Measurements from ENCODE around the gene SUCNR1.
"Not testable (repeated sequence)": the region's sequence is repeated elsewhere in the genome, so short reads cannot be mapped to it uniquely, and the experiment has no call there.

- TF ChIP-seq, protein P1, sequence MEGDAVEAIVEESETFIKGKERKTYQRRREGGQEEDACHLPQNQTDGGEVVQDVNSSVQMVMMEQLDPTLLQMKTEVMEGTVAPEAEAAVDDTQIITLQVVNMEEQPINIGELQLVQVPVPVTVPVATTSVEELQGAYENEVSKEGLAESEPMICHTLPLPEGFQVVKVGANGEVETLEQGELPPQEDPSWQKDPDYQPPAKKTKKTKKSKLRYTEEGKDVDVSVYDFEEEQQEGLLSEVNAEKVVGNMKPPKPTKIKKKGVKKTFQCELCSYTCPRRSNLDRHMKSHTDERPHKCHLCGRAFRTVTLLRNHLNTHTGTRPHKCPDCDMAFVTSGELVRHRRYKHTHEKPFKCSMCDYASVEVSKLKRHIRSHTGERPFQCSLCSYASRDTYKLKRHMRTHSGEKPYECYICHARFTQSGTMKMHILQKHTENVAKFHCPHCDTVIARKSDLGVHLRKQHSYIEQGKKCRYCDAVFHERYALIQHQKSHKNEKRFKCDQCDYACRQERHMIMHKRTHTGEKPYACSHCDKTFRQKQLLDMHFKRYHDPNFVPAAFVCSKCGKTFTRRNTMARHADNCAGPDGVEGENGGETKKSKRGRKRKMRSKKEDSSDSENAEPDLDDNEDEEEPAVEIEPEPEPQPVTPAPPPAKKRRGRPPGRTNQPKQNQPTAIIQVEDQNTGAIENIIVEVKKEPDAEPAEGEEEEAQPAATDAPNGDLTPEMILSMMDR (conservative IDR thresholded peaks at IDR 0.05 in 1 of 2, IDR thresholded peaks at IDR 0.05 in 1 of 2; ENCODE audit: low read depth in 1 of 2, low read length in 2 of 2), result not testable (repeated sequence)
- not testable (repeated sequence) for TF ChIP-seq EZH2 (IDR thresholded peaks at IDR 0.05; ENCODE audit: low read length, missing control alignments)
Observed at GRCh38 chr3:151885397-151885796, 12.0 kb downstream of the SUCNR1 start.

Data from fibroblast of lung (primary cell).